ENCODE measurements around the gene ZNF544.

The ZNF544 gene

DNA sequence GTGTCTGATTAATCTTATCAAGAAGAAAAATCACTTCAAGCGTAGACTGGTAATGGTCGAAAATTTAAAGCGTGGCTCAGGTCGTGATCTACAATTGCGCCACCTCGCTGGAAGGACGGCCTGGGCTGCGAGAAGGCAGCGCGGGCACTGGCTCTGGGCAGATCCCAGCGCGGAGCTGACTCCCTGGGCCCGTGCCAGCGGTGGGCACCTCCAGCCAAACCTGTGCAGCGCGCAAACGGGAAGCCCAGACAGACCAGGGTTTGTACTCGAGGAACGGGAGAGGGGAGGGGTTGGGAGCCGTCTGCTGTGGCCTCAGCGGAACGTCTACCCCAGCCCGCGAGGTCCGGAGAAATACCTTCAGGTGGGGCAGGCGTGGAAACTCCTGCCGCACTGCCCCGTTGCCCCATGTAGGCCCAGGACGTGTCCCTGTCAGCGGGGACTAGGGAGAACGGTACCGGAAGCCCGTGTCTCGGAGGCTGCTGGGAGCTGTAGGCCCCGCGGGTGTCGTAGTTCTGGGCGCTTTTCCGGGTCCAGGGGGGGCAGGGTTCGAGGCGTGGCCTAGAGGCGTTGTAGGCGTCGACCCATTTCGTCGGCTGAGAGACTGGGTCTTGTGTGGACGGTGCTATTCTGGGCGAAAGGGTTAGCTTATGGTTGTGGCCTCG lies 24.8 kb upstream of the ZNF544 start:
- no peak for TF ChIP-seq CTCF (IDR thresholded peaks at IDR 0.05; ENCODE audit: low read depth, low read length, missing control alignments)
- no peak overlapping the region for H3K4me3 ChIP-seq (ENCODE audit: low read depth, low read length)
- DNase-seq (ENCODE audit: low read depth) = no peak

DNA sequence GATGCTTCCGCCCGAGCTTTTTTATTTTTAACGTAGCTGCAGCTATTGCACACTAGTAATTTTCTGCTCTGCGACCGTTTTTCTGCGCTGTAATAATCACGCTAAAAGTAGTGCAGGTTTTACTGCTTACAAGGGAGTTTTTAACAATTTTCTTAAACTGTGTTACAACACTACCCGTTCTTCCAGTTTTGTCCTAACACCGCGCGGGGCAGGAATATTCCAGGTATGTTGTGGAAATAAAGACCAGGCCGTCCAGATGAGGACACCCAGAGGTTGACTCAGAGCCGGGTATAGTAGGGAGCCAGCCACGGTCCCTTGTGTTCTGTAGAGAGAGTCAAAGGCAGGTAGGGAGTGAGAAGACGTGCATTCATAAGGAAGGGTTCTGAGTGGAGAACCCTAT lies 24.1 kb upstream of the ZNF544 start:
- no peak for TF ChIP-seq CTCF (IDR thresholded peaks at IDR 0.05; ENCODE audit: low read depth, low read length, missing control alignments)
- no peak for DNase-seq (ENCODE audit: low read depth)
- no peak overlapping the region for H3K4me3 ChIP-seq (ENCODE audit: low read depth, low read length)

DNA sequence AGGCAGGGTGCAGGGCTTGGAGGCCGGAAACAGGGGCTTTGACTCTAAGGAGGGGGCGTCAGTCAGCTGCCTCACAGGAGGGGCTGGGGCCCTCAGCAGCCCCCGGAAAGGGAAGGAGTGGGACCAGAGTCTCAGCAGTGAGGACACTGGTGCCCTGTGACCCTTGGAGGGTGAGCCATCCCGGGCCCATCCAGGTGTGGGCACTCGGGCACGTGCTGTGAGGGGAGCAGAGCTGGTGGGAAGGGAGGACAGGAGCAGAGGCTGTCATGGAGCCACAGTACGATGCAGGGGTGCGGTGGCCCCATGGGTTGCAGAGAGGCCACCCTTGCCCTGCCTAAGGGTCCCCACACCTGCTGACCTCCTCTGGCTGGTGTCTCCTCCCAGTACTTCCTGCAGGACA lies 19.1 kb upstream of the ZNF544 start:
- no peak for TF ChIP-seq CTCF (IDR thresholded peaks at IDR 0.05; ENCODE audit: low read depth, low read length, missing control alignments)
- H3K4me3 ChIP-seq (ENCODE audit: low read depth, low read length) = no peak overlapping the region
- DNase-seq (ENCODE audit: low read depth) = no peak

DNA sequence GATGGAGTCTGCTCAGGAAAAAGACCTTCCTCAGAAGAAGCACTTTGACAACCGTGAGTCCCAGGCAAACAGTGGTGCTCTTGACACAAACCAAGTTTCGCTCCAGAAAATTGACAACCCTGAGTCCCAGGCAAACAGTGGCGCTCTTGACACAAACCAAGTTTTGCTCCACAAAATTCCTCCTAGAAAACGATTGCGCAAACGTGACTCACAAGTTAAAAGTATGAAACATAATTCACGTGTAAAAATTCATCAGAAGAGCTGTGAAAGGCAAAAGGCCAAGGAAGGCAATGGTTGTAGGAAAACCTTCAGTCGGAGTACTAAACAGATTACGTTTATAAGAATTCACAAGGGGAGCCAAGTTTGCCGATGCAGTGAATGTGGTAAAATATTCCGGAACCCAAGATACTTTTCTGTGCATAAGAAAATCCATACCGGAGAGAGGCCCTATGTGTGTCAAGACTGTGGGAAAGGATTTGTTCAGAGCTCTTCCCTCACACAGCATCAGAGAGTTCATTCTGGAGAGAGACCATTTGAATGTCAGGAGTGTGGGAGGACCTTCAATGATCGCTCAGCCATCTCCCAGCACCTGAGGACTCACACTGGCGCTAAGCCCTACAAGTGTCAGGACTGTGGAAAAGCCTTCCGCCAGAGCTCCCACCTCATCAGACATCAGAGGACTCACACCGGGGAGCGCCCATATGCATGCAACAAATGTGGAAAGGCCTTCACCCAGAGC lies 16.2 kb upstream of the ZNF544 start:
- TF ChIP-seq CTCF (IDR thresholded peaks at IDR 0.05; ENCODE audit: low read depth, low read length, missing control alignments) = no peak
- DNase-seq (ENCODE audit: low read depth) = no peak

DNA sequence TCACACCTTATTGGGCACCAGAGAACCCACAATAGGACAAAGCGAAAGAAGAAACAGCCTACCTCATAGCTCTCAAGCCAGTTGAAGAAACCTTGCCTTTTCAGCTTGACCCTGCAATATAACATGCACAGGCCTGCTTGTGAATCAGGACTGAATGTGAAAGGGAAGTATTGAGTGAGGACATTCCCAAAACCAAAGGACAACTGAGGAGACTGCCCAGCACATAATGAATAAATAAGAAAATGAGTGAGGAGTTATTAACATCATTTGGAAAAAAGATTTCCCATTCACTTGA lies 15.7 kb upstream of the ZNF544 start:
- no peak overlapping the region for H3K4me3 ChIP-seq (ENCODE audit: low read depth, low read length)
- DNase-seq (ENCODE audit: low read depth) = no peak
- no peak for TF ChIP-seq CTCF (IDR thresholded peaks at IDR 0.05; ENCODE audit: low read depth, low read length, missing control alignments)

More for the DNA sequence above, 16.2 kb upstream of the ZNF544 start:
- H3K4me3 ChIP-seq (ENCODE audit: low read depth, low read length) = no peak overlapping the region

DNA sequence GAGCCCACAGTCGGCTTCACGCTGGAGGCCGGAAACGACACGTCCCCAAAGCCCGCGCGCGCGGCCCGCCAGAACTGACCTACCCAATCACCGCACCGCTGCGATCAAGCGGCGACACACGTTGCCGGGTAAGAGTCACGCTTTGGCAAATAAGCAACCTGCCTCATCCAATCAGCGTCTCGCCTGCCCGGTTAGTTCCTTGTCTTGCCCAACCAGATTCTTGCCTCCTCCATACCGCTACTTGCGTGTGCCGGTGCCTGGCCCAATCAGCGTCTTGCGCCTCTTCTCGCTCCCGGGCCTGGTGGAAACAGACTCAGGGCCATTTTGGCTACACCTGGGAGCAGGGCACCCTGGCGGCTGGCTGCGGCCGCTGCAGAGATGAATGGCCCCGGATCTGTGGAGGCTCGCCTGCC lies 11.6 kb upstream of the ZNF544 start:
- DNase-seq (ENCODE audit: low read depth) = no peak
- TF ChIP-seq CTCF (IDR thresholded peaks at IDR 0.05; ENCODE audit: low read depth, low read length, missing control alignments) = no peak
- H3K4me3 ChIP-seq (ENCODE audit: low read depth, low read length) = no peak overlapping the region
